SK-N-SH (cell line): Measurements from ENCODE around the gene PER3. TPM values are rescaled to one million over a fixed set of nuclear protein-coding genes. Genes with fewer than 3 reads are reported as not detected.

ENCODE experiments used
- CTCF ChIA-PET: fragments of 300-600, 350-600 bp; formaldehyde crosslinking; extraction: SDS; loops from one replicate; lab custom pipeline; 2021; lab: Yijun Ruan, JAX
- POLR2A ChIA-PET: fragments of 350-600 bp; sonication (Branson Sonifier 250); formaldehyde crosslinking; extraction: SDS; loops from one replicate; lab custom pipeline; 2020; ENCODE audit warnings: antibody characterized with exemption, inconsistent platforms; lab: Yijun Ruan, JAX
- DNase-seq: peaks from one replicate; pipeline ENCODE4 v3.0.0; 2012
- H2AFZ ChIP-seq: fragments of 200-600 bp; sonication (generic); 2 replicates; pipeline ENCODE4 v1.8.1; 2016; ENCODE audit warnings: antibody characterized with exemption, mild to moderate bottlenecking, low read depth
- H3F3A ChIP-seq: fragments of 200-600 bp; sonication (generic); replicated peaks from 2 replicates; pipeline ENCODE3; 2016; ENCODE audit warnings: antibody characterized with exemption, mild to moderate bottlenecking; ENCODE audit not compliant: insufficient read depth
- H3K27ac ChIP-seq, 2 experiments: fragments of 200-500 bp in 1 of 2; fragments of 200-600 bp in 1 of 2; sonication (Bioruptor generic) in 1 of 2; sonication (generic), shearing (Covaris generic) in 1 of 2; 2 replicates each; pipeline versions ENCODE4 v1.5.1 to v1.6.1; 2014 to 2016; ENCODE audit warnings: low read depth in 2 of 2, inconsistent platforms in 1 of 2, low read length in 1 of 2, mild to moderate bottlenecking in 1 of 2, mixed read lengths in 1 of 2
- H3K27me3 ChIP-seq: fragments of 200-600 bp; sonication (generic), shearing (Covaris generic); 2 replicates; pipeline ENCODE4 v1.6.1; 2016; ENCODE audit warnings: mixed run types; ENCODE audit not compliant: insufficient read depth
- H3K36me3 ChIP-seq, 2 experiments: fragments of 200-500 bp in 1 of 2; fragments of 200-600 bp in 1 of 2; sonication (Bioruptor generic) in 1 of 2; sonication (generic) in 1 of 2; replicated peaks in 1 of 2; 2 replicates each; pipeline versions ENCODE3 to v1.5.1; 2014 to 2016; ENCODE audit warnings: low read length in 1 of 2, mild to moderate bottlenecking in 1 of 2; ENCODE audit not compliant: insufficient read depth in 2 of 2, control insufficient read depth in 1 of 2
- H3K4me1 ChIP-seq, 2 experiments: fragments of 200-500 bp in 1 of 2; fragments of 200-600 bp in 1 of 2; sonication (Bioruptor generic) in 1 of 2; sonication (generic), shearing (Covaris generic) in 1 of 2; 2 replicates each; pipeline versions ENCODE4 v1.5.1 to v1.6.1; 2014 to 2016; ENCODE audit warnings: low read depth in 1 of 2, low read length in 1 of 2, mixed run types in 1 of 2; ENCODE audit not compliant: insufficient read depth in 2 of 2, control insufficient read depth in 1 of 2
- H3K4me2 ChIP-seq: fragments of 200-600 bp; sonication (generic), shearing (Covaris generic); 2 replicates; pipeline ENCODE4 v1.6.1; 2017; ENCODE audit warnings: mixed run types
- H3K4me3 ChIP-seq, 2 experiments: fragments of 200-500 bp in 1 of 2; fragments of 200-600 bp in 1 of 2; sonication (Bioruptor generic) in 1 of 2; sonication (generic), shearing (Covaris generic) in 1 of 2; 2 replicates each; pipeline versions ENCODE4 v1.5.1 to v1.8.1; 2014 to 2016; ENCODE audit warnings: low read depth in 2 of 2, inconsistent platforms in 1 of 2, low read length in 1 of 2, mild to moderate bottlenecking in 1 of 2, mixed read lengths in 1 of 2, moderate library complexity in 1 of 2
- H3K79me2 ChIP-seq: fragments of 200-600 bp; sonication (generic); 2 replicates; pipeline ENCODE4 v1.8.1; 2017; ENCODE audit warnings: mild to moderate bottlenecking; ENCODE audit not compliant: insufficient read depth
- H3K9ac ChIP-seq: fragments of 200-600 bp; sonication (generic); 2 replicates; pipeline ENCODE4 v1.6.1; 2017; ENCODE audit warnings: mixed run types
- H3K9me2 ChIP-seq: fragments of 200-600 bp; sonication (generic); 2 replicates; pipeline ENCODE4 v1.6.1; 2017; ENCODE audit warnings: mixed run types
- H3K9me3 ChIP-seq: fragments of 200-600 bp; sonication (generic); 2 replicates; pipeline ENCODE4 v1.6.1; 2017; ENCODE audit warnings: mixed run types, mild to moderate bottlenecking, moderate library complexity
- H4K20me1 ChIP-seq: fragments of 200-600 bp; sonication (generic); 2 replicates; pipeline ENCODE4 v1.6.1; 2017; ENCODE audit warnings: mild to moderate bottlenecking, mixed run types; ENCODE audit not compliant: insufficient read depth
- EP300 ChIP-seq, 2 experiments: IDR thresholded peaks; 2 replicates each; pipeline versions ENCODE4 v1.4.0 to v1.6.1; 2012; ENCODE audit warnings: borderline replicate concordance in 1 of 2, low read depth in 1 of 2, low read length in 1 of 2
- EZH2phosphoT487 ChIP-seq: fragments of 200-600 bp; sonication (generic); IDR thresholded peaks from 2 replicates; pipeline ENCODE4 v1.6.1; 2017; ENCODE audit warnings: low read depth, mixed run types, mild to moderate bottlenecking, antibody characterized with exemption, moderate library complexity, borderline replicate concordance
- FOSL2 ChIP-seq: IDR thresholded peaks from 2 replicates; pipeline ENCODE4 v1.4.0; 2012; ENCODE audit warnings: low read depth, mild to moderate bottlenecking, moderate library complexity, borderline replicate concordance
- FOXJ3 ChIP-seq: sonication (generic); formaldehyde crosslinking; IDR thresholded peaks from 2 replicates; pipeline ENCODE4 v1.5.1; 2020; ENCODE audit warnings: mild to moderate bottlenecking, missing genetic modification reagents
- FOXM1 ChIP-seq: IDR thresholded peaks from 2 replicates; pipeline ENCODE4 v1.4.0; 2012; ENCODE audit warnings: low read depth, mild to moderate bottlenecking
- GATA2 ChIP-seq: sonication (generic); formaldehyde crosslinking; IDR thresholded peaks from 2 replicates; pipeline ENCODE4 v1.5.0; 2020; ENCODE audit warnings: mild to moderate bottlenecking, missing genetic modification reagents
- JUND ChIP-seq: IDR thresholded peaks from 2 replicates; pipeline ENCODE4 v1.4.0; 2012
- MXI1 ChIP-seq: IDR thresholded peaks from 2 replicates; pipeline ENCODE4 v1.6.1; 2012; ENCODE audit warnings: mild to moderate bottlenecking, low read depth, low read length, improper control_type of control experiment
- NFIC ChIP-seq: IDR thresholded peaks from 2 replicates; pipeline ENCODE4 v1.4.0; 2012; ENCODE audit warnings: borderline replicate concordance
- RAD21 ChIP-seq: IDR thresholded peaks from 2 replicates; pipeline ENCODE4 v1.6.1; 2012; ENCODE audit warnings: mild to moderate bottlenecking, low read length
- RFX5 ChIP-seq: IDR thresholded peaks from 2 replicates; pipeline ENCODE4 v1.6.1; 2012; ENCODE audit warnings: mild to moderate bottlenecking, improper control_type of control experiment, low read length
- RXRA ChIP-seq: IDR thresholded peaks from 2 replicates; pipeline ENCODE4 v1.4.0; 2012; ENCODE audit warnings: low read depth, mild to moderate bottlenecking, borderline replicate concordance
- SIN3A ChIP-seq: IDR thresholded peaks from 2 replicates; pipeline ENCODE4 v1.6.1; 2012; ENCODE audit warnings: low read depth, mild to moderate bottlenecking, low read length, moderate library complexity, borderline replicate concordance
- SMC3 ChIP-seq: IDR thresholded peaks from 2 replicates; pipeline ENCODE4 v1.6.1; 2012; ENCODE audit warnings: low read depth, low read length, improper control_type of control experiment
- YY1 ChIP-seq: IDR thresholded peaks from 2 replicates; pipeline ENCODE4 v1.4.0; 2012; ENCODE audit warnings: low read depth, mild to moderate bottlenecking
- WGBS: methylation state at CpG from one replicate; pipeline ENCODE4 v1.1.6; 2017; ENCODE audit warnings: low lambda C conversion rate; 5-methylcytosine and 5-hydroxymethylcytosine counted together
- polyA plus RNA-seq, 3 experiments: library from polyadenylated mRNA; depleted of rRNA; stranded (reverse); fragments of >200 nt; gene quantifications; 2 replicates each; pipeline ENCODE4 v1.2.3, GENCODE V29; 2012
- TF ChIP-seq, protein P1 (sequence below): fragments of 150-350 bp; IDR thresholded peaks from 2 replicates; pipeline ENCODE4 v1.6.1; 2016; ENCODE audit warnings: mild to moderate bottlenecking, low read depth, low read length
- TF ChIP-seq, protein P2 (sequence below): IDR thresholded peaks from 2 replicates; pipeline ENCODE4 v1.4.0; 2012; ENCODE audit warnings: low read depth
- TF ChIP-seq, protein P3 (sequence below): IDR thresholded peaks from 2 replicates; pipeline ENCODE4; 2012
- TF ChIP-seq, protein P4 (sequence below): IDR thresholded peaks from 2 replicates; pipeline ENCODE4 v1.4.0; 2012; ENCODE audit warnings: low read depth, borderline replicate concordance
- TF ChIP-seq, protein P5 (sequence below): fragments of 200-600 bp; sonication (generic); IDR thresholded peaks from 2 replicates; pipeline ENCODE4 v1.6.1; 2017; ENCODE audit warnings: antibody characterized with exemption, mild to moderate bottlenecking, moderate library complexity

PER3 gene
- polyA plus RNA-seq, 1 of the 3 experiments (the other 2 are of a cell fraction) = 6.0 TPM

DNA sequence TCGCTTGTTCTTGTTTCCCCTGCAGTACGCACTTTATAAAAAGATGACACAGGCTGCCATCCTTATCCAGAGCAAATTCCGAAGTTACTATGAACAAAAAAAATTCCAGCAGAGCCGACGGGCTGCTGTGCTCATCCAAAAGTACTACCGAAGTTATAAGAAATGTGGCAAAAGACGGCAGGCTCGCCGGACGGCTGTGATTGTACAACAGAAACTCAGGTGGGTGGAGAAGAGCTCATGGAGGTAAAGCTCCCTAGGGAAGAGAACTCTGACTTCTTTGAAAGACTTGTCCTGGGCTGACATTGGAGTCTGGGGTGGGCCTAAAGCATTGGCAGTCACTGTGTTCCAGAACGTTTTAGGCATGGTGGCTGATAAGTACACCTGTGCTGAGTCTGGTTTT, 32.9 kb upstream of the PER3 start:
- H3K9me2 ChIP-seq = no peaks in the 10 kb centered on the region
- no peaks in the 10 kb centered on the region for H4K20me1 ChIP-seq
- H3K4me3 ChIP-seq = no peak overlapping the region
- no peak overlapping the region for H3K27ac ChIP-seq
- TF ChIP-seq, protein P1, sequence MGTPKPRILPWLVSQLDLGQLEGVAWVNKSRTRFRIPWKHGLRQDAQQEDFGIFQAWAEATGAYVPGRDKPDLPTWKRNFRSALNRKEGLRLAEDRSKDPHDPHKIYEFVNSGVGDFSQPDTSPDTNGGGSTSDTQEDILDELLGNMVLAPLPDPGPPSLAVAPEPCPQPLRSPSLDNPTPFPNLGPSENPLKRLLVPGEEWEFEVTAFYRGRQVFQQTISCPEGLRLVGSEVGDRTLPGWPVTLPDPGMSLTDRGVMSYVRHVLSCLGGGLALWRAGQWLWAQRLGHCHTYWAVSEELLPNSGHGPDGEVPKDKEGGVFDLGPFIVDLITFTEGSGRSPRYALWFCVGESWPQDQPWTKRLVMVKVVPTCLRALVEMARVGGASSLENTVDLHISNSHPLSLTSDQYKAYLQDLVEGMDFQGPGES = no peak
- TF ChIP-seq SIN3A (no peak), RXRA (no peak), EP300 (IDR thresholded peaks at IDR 0.05; ENCODE audit: borderline replicate concordance in 1 of 2, low read depth in 1 of 2, low read length in 1 of 2) (no peak), RAD21 (no peak), FOSL2 (no peak), FOXM1 (no peak)
- TF ChIP-seq, protein P2, sequence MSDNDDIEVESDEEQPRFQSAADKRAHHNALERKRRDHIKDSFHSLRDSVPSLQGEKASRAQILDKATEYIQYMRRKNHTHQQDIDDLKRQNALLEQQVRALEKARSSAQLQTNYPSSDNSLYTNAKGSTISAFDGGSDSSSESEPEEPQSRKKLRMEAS = no peak
- TF ChIP-seq, protein P3, sequence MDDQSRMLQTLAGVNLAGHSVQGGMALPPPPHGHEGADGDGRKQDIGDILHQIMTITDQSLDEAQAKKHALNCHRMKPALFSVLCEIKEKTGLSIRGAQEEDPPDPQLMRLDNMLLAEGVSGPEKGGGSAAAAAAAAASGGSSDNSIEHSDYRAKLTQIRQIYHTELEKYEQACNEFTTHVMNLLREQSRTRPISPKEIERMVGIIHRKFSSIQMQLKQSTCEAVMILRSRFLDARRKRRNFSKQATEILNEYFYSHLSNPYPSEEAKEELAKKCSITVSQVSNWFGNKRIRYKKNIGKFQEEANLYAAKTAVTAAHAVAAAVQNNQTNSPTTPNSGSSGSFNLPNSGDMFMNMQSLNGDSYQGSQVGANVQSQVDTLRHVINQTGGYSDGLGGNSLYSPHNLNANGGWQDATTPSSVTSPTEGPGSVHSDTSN = no peak
- peaks cover 0 to 2% of the 10 kb centered on the region in 2 experiments for H3K36me3 ChIP-seq
- no peak overlapping the region for H3K9ac ChIP-seq
- H3K4me2 ChIP-seq = no peak overlapping the region
- ChIA-PET POLR2A (interaction anchor here (1.2 to 5.4 kb wide), 2 partner anchors 71 to 83 kb away, joined by 5 to 66 read pairs; no protein-coding TSS in a partner anchor), CTCF (interaction anchor here (1.4 to 20.9 kb wide), 8 partner anchors 8 to 78 kb away, joined by 3 to 739 read pairs (median 28); partner anchors contain the start of gene VAMP3)
- H3K79me2 ChIP-seq = no peaks in the 10 kb centered on the region
- no peaks in the 10 kb centered on the region for H3F3A ChIP-seq
- WGBS = 84% methylated on average over 11 of the region's 11 CpGs
- no peaks in the 10 kb centered on the region for H3K9me3 ChIP-seq
- DNase-seq = no peak
- no peak overlapping the region for H2AFZ ChIP-seq
- H3K27me3 ChIP-seq = no peaks in the 10 kb centered on the region
- H3K4me1 ChIP-seq = peaks cover 0 to 17% of the 10 kb centered on the region in 2 experiments; a peak in 2 of 4 replicates

DNA sequence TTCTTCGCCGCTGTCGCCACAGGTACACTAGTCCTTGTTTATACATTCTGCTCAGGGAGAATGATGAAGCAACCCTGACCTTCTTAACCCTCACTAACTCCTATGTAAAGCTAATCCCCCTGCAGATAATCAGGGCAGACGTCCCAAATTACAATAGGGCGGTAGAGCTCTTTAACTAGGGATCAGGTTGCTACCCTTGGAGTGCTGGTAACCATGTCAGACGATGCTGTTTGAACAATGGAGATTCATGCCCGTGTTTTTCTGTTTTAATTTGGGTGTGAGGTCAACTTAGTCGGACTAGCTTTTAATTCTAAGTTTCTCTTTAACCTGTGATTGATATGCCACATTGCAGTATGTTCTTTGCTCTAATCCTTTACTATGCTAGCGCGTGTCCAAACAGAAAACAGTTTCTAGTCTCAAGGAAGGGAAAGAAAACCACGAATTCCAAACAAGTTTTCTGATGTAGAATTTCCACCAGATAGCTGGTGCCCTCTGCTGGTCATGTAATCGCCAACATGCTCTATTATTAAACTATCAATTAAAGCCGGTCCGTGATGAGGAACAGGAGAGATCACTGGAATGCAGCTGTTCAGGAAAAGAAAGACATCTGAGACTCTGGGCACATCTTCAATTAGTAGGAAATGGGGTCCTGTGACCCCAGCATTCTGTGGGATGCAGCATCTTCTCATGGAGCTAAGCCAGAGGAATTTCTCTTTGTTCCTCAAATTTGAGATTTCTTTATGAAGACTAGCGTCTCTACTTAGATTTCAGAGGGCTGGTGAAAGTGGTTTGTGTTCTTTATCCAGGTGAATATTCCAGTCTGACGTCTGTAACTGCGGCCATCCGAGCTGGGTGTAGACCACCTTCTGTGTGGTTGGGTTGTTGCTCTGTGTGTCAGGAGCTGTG, 31.3 kb upstream of the PER3 start:
- H3K79me2 ChIP-seq = no peaks in the 10 kb centered on the region
- no peaks in the 10 kb centered on the region for H3K9me2 ChIP-seq
- no peak overlapping the region; a peak in 3 of 4 replicates for H3K4me3 ChIP-seq
- peak overlapping the region; percentile 89 for H2AFZ ChIP-seq
- ChIA-PET POLR2A (interaction anchor here (1.2 to 5.4 kb wide), 3 partner anchors 71 to 84 kb away, joined by 3 to 66 read pairs (median 5); no protein-coding TSS in a partner anchor), CTCF (interaction anchor here (0.6 to 20.9 kb wide), 42 partner anchors 9 to 668 kb away, joined by 3 to 739 read pairs (median 5); partner anchors contain the start of genes PER3 and VAMP3)
- DNase-seq = peak; percentile 62
- peak; percentile 91 for TF ChIP-seq RAD21
- no peak for TF ChIP-seq GATA2 (CRISPR knock-in tag)
- no peak for TF ChIP-seq YY1
- TF ChIP-seq, protein P4, sequence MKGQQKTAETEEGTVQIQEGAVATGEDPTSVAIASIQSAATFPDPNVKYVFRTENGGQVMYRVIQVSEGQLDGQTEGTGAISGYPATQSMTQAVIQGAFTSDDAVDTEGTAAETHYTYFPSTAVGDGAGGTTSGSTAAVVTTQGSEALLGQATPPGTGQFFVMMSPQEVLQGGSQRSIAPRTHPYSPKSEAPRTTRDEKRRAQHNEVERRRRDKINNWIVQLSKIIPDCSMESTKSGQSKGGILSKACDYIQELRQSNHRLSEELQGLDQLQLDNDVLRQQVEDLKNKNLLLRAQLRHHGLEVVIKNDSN = no peak
- TF ChIP-seq MXI1 = peak; percentile 53; the same call in 1 of the 2 replicates
- TF ChIP-seq SMC3 = peak; percentile 86
- no peak for TF ChIP-seq RFX5
- no peak for TF ChIP-seq RXRA
- TF ChIP-seq JUND = no peak
- TF ChIP-seq, protein P5, sequence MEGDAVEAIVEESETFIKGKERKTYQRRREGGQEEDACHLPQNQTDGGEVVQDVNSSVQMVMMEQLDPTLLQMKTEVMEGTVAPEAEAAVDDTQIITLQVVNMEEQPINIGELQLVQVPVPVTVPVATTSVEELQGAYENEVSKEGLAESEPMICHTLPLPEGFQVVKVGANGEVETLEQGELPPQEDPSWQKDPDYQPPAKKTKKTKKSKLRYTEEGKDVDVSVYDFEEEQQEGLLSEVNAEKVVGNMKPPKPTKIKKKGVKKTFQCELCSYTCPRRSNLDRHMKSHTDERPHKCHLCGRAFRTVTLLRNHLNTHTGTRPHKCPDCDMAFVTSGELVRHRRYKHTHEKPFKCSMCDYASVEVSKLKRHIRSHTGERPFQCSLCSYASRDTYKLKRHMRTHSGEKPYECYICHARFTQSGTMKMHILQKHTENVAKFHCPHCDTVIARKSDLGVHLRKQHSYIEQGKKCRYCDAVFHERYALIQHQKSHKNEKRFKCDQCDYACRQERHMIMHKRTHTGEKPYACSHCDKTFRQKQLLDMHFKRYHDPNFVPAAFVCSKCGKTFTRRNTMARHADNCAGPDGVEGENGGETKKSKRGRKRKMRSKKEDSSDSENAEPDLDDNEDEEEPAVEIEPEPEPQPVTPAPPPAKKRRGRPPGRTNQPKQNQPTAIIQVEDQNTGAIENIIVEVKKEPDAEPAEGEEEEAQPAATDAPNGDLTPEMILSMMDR = peak; percentile 75
- TF ChIP-seq FOXJ3 (CRISPR knock-in tag) = no peak
- no peak for TF ChIP-seq NFIC
- no peak for TF ChIP-seq EZH2phosphoT487
- WGBS = 35% methylated on average over 18 of the region's 18 CpGs
- H4K20me1 ChIP-seq = no peaks in the 10 kb centered on the region
- H3K4me1 ChIP-seq = peaks cover 0 to 17% of the 10 kb centered on the region in 2 experiments; a peak in 2 of 4 replicates
- peak overlapping the region; percentile 19; the same call in 1 of the 2 replicates for H3K9ac ChIP-seq
- H3F3A ChIP-seq = no peaks in the 10 kb centered on the region
- H3K36me3 ChIP-seq = peaks cover 0 to 2% of the 10 kb centered on the region in 2 experiments
- no peaks in the 10 kb centered on the region for H3K27me3 ChIP-seq
- no peaks in the 10 kb centered on the region for H3K9me3 ChIP-seq
- peak overlapping the region in 1 of 2 experiments; percentile 77; a peak in 2 of 4 replicates for H3K27ac ChIP-seq
- H3K4me2 ChIP-seq = peak overlapping the region; percentile 51; the same call in 1 of the 2 replicates
